NCI-H748 (cell line): Measurements from ENCODE around the gene RCBTB2.
"Not testable (repeated sequence)": the region's sequence is repeated elsewhere in the genome, so short reads cannot be mapped to it uniquely, and the experiment has no call there.

Experiments used
- DNase-seq: peaks from one replicate; lab custom pipeline; 2025; ENCODE audit not compliant: unreplicated experiment; lab: John Stamatoyannopoulos, UW

RCBTB2 gene

GRCh38 chr13:48532506-48533499 lies at the start of gene RCBTB2:
Gene RCBTB2, minus strand, starts transcription at chr13:48533080. Its CDS starts 11,141 bp downstream, at chr13:48521939.
- peak; percentile 98 for DNase-seq

- DNase-seq: no peak
Measured at GRCh38 chr13:48582084-48582483, 49.2 kb upstream of the RCBTB2 start.

DNA sequence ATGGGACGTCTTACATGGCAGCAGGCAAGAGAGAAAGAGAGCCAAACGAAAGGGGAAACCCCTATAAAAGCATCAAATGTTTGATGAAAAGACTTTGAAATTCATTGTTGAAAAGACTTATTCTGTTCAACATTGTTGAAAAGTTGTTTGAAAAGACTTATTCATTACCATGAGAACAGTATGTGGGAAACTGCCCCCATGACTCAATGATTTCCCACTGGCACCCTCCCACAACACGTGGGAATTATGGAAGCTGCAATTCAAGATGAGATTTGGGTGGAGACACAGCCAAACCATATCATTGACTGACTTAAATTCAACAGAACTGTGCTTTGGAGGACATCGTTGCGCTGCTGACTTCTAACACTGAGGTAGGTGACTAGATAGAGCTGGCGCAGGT lies 48.0 kb upstream of the RCBTB2 start:
- DNase-seq: no peak

DNA sequence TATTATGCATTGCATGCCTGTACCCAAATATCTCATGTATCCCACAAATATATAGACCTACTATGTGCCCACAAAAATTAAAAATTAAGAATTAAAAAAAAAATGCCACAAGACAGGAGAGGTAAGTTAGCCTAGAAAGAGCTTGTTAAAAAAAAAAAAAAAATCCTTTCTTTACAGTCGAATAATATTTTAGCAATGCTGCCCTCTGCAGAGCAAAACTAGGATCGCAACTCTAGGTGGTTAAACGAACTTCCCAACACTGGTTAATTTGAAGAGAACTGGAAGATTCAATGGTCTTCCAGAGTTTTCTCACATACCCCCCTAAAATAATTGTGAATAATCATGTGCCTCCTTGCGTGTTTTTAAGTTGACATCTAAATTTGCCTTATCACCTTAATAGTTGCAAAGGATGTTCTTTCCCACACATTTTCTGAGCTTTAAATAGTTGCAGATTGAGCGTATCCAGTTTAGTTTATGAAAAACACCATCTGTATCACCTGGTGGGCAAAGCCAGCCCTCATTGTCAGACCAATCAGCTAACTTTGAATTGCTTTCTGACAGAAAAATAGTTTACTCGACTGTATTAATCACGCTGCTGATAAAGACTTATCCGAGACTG lies 47.4 kb upstream of the RCBTB2 start:
- peak; percentile 63 for DNase-seq

- DNase-seq: not testable (repeated sequence)
Measured at GRCh38 chr13:48579919-48580180, 47.0 kb upstream of the RCBTB2 start.

- DNase-seq: no peak
Measured at GRCh38 chr13:48579165-48579918, 46.5 kb upstream of the RCBTB2 start.

DNA sequence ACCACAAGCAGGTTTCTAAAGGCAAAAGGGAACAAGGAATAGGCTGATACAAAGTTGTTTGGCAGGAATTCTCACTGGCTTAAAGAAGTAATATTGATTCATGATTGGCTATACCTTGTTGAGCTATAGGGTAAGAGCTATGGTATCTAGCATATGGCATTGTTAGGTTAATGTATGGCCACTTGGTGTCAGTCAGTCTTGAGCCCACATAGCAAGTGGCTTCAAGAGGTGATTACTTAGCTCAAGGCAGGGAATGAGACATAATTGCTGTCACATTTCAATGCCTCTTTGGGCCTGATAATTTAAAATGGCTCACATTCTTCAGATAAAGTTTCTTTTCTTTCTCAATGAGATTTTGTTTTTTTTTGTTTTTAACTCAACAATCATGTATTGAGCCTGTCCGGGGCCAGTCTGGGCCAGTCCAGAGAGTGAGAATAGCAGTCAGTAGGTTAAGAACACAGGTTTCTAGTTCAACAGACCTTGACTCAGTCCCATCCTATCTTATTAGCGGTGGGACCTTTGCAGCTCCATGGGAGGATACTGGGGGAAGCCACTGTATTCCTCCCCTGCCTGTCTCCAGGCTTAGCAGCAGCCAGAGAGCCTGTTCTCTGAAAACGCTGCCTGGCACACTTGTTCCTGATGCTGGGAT lies 45.8 kb upstream of the RCBTB2 start:
- DNase-seq: no peak

DNA sequence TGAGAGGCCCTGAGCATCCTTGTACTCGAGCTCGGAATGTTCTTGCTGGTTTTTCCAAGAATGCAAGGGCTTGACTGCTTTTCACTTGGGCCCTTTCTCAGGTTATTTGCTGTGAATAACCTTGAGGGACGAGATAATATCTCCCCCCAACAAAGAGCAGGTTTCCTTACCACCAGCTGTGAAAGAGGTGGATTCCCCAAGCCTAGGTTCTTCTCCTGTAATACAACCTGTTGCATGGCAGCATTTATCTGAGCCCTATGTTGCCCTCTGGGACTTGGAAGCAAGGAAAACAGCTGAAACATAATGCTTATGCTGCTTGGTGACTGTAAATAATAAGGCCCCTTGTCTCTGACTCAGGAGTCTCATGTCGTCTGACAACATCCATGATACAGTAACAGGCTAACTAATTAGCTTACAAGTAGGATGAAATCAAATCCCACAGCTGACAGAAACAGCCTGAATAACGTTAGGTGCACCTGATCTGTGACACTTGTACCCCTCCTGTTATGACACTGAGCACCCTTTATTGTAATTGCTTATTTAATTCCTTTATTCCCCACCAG lies 43.6 kb upstream of the RCBTB2 start:
- no peak for DNase-seq

GRCh38 chr13:48575031-48575430 lies 42.2 kb upstream of the RCBTB2 start:
- no peak for DNase-seq

- DNase-seq: no peak
Measured at GRCh38 chr13:48574041-48574796, 41.3 kb upstream of the RCBTB2 start.

- DNase-seq: no peak
Measured at GRCh38 chr13:48573213-48574007, 40.5 kb upstream of the RCBTB2 start.

DNA sequence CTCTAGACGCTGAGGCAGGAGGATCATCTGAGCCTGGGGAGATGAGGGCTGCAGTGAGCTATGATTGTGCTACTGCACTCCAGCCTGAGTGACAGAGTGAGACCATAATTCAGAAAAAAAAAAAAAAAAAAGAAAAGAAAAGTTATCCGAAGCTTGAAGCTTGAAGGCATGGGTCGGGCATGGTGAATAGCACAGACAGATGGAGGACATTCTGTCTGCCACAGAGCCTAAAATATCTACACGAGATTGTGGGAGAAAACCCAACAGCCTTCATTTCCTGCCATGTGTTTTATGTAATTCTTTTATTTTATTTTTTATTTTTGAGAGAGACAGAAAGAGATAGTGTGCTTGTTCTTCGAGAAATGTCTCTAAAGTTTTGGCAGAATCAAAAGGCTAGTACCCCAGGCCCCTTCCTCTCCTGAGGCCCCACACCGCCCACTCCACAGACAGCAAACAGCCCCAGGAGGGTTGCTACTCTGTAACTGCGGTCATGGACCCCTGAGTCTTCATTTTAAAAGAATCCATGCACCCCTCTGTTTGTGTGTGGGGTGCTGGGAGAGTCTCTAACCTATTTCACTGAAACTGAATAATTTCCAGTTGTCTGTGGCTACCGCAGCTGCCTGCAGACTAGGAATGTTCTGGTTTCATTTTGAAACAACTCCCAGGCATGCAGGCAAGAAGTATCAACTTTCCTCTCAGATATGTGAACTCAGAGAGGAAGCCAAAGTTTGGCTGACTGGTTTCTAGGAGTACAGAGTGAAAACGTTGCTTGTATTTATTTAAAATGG lies 38.4 kb upstream of the RCBTB2 start:
- no peak for DNase-seq

GRCh38 chr13:48570216-48570828 lies 37.4 kb upstream of the RCBTB2 start:
- no peak for DNase-seq

DNA sequence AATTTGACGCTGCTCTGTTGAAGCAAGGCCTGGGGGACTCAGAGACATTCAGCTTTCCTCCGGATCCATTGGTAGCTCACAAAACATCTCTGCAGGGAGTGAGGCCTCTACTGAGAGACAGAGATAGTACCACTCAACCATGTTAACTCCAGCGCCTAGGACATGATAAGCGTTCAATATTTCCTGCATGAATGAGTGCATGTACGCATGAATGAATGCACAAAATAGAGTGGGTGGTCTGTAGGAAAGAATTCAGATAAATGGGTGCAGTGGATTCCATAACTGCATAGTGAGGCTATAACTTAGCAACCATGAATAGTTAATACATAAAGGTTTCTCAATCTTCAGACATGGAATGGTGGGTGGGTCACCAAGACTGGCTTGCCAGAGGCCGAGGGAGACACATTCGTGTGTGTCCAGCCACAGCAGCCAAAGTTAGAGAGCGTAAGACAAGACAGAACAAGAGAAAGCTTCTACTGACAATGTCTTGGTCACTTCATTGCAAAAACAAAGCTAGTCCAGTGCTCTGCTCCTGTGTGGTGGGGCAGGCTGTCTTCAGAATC lies 36.3 kb upstream of the RCBTB2 start:
- DNase-seq: no peak

- DNase-seq: no peak
Measured at GRCh38 chr13:48568370-48569103, 35.7 kb upstream of the RCBTB2 start.

DNA sequence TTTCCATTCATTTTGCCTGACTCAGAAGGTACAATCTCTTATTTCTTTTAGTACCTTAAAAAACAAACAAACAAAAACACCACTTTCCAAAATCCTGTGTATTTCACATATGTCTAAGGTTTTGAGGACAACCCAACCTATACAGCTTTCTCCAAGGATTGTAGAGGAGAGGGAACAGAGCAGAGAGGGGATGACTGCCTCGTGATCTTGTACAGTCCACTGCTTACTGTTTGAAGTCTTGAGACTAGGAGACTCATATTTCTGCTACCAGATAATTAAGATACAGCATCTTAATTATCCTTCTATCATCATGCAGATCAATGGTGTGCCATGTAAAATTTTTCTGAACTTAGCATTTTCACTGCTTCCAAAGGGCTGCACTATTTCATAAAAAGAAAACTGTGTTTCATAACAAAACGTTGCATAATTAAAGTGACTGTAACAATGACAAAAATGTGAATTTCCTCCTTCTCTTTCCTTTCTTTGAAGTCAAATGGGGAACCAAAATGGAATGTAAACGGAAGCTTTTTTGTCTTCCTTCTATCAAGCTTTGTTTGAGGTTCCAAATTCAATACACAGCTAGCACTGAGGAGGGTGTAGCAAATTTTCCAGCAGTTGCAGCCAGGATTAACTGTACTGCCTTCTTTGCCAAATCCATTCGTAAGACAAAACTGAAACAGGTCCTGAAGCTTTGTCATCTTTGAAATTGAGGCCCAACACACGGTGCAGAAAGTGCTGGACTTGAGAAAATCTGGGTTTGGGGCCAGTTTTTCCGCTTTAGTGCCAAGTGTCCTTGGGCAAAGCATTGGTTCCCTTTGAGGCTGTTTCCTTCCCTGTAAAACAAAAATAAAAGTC lies 34.9 kb upstream of the RCBTB2 start:
- DNase-seq: no peak
